Measurements from ENCODE around the gene PLP2. TPM values are rescaled to one million over a fixed set of nuclear protein-coding genes. Genes with fewer than 3 reads are reported as not detected.

The PLP2 gene
- total RNA-seq, 1 experiment from 2014 or later = 293 TPM

- no peak for ATAC-seq
- H3K4me1 ChIP-seq (ENCODE audit: control insufficient read depth, insufficient read depth, low read length) = peaks cover 21% of the 10 kb centered on the region
- no peak for DNase-seq (ENCODE audit: low read depth, low spot score)
- ChIA-PET CTCF (no interaction called here), POLR2A (no interaction called here)
- intact Hi-C loops (cut with micrococcal nuclease; ENCODE audit: unreplicated experiment) = no loop called here
- no peak for TF ChIP-seq SIN3A (IDR thresholded peaks at IDR 0.05; ENCODE audit: borderline replicate concordance, insufficient read depth, low read depth, low read length)
- H3K4me3 ChIP-seq (ENCODE audit: low read depth in 2 of 2, low read length in 2 of 2) = no peak overlapping the region
- no peaks in the 10 kb centered on the region for H3K9me3 ChIP-seq (ENCODE audit: control insufficient read depth, insufficient read depth, low read depth, low read length)
- H3K27me3 ChIP-seq (ENCODE audit: control insufficient read depth, insufficient read depth, low read length) = no peaks in the 10 kb centered on the region
- no TSS peak for BruUV-seq (replicated peaks)
- peak overlapping the region; percentile 94 for H3K27ac ChIP-seq (ENCODE audit: low read length)
- no peaks in the 10 kb centered on the region for H3K36me3 ChIP-seq (ENCODE audit: control insufficient read depth, insufficient read depth, low read length)
- in situ Hi-C loops (cut with HindIII; ENCODE audit: low pct_unique_long_range_greater_than_20kb, low sequenced_read_pairs) = no loop called here
Measured at GRCh38 chrX:49188468-49189076, 16.9 kb downstream of the PLP2 start.

GRCh38 chrX:49189606-49190005, 17.9 kb downstream of the PLP2 start:
- intact Hi-C loops (cut with micrococcal nuclease; ENCODE audit: unreplicated experiment) (loop anchor here (5.0 kb wide), 1 partner anchor 88 kb away; no protein-coding TSS in a partner anchor), in situ Hi-C loops (cut with HindIII; ENCODE audit: low pct_unique_long_range_greater_than_20kb, low sequenced_read_pairs) (no loop called here)
- Histone ChIP-seq H3K4me1 (ENCODE audit: control insufficient read depth, insufficient read depth, low read length) (peaks cover 21% of the 10 kb centered on the region), H3K9me3 (ENCODE audit: control insufficient read depth, insufficient read depth, low read depth, low read length) (no peaks in the 10 kb centered on the region), H3K36me3 (ENCODE audit: control insufficient read depth, insufficient read depth, low read length) (no peaks in the 10 kb centered on the region), H3K27ac (ENCODE audit: low read length) (peak overlapping the region; percentile 84), H3K27me3 (ENCODE audit: control insufficient read depth, insufficient read depth, low read length) (no peaks in the 10 kb centered on the region), H3K4me3 (ENCODE audit: low read depth in 2 of 2, low read length in 2 of 2) (peak overlapping the region; percentile 48 to 63)
- TF ChIP-seq POLR2AphosphoS5 (IDR thresholded peaks at IDR 0.05; ENCODE audit: low read depth, low read length) (no peak), TCF7L2 (IDR thresholded peaks at IDR 0.05; ENCODE audit: low read depth, low read length) (no peak), REST (IDR thresholded peaks at IDR 0.05; ENCODE audit: insufficient read depth in 1 of 2, low read depth in 2 of 2, low read length in 1 of 2) (no peak)
- CTCF ChIA-PET = no interaction called here
- POLR2A ChIA-PET = interaction anchor here (0.5 to 0.6 kb wide), 2 partner anchors 18 to 64 kb away, joined by 4 to 5 read pairs; partner anchors contain the start of gene PLP2
- no peak for DNase-seq (ENCODE audit: low read depth, low spot score)
- ATAC-seq = no peak
- BruUV-seq (replicated peaks) = TSS peak; percentile 74

GRCh38 chrX:49190821-49191573, 19.3 kb downstream of the PLP2 start:
- DNase-seq (ENCODE audit: low read depth, low spot score) (peak; percentile 97), ATAC-seq (peak; percentile 89)
- BruUV-seq (replicated peaks) = no TSS peak
- ChIA-PET POLR2A (interaction anchor here (0.5 to 1.0 kb wide), 7 partner anchors 10 to 1708 kb away, joined by 3 to 5 read pairs (median 4); no protein-coding TSS in a partner anchor), CTCF (interaction anchor here (0.7 to 1.0 kb wide), 2 partner anchors 35 to 506 kb away, joined by 3 read pairs; no protein-coding TSS in a partner anchor)
- Histone ChIP-seq H3K4me1 (ENCODE audit: control insufficient read depth, insufficient read depth, low read length) (peaks cover 21% of the 10 kb centered on the region), H3K4me3 (ENCODE audit: low read depth in 2 of 2, low read length in 2 of 2) (peak overlapping the region; percentile 74 to 75), H3K9me3 (ENCODE audit: control insufficient read depth, insufficient read depth, low read depth, low read length) (no peaks in the 10 kb centered on the region), H3K27ac (ENCODE audit: low read length) (peak overlapping the region; percentile 85), H3K27me3 (ENCODE audit: control insufficient read depth, insufficient read depth, low read length) (no peaks in the 10 kb centered on the region), H3K36me3 (ENCODE audit: control insufficient read depth, insufficient read depth, low read length) (no peaks in the 10 kb centered on the region)
- intact Hi-C loops (cut with micrococcal nuclease; ENCODE audit: unreplicated experiment) (loop anchor here (5.0 kb wide), 1 partner anchor 86 kb away; no protein-coding TSS in a partner anchor), in situ Hi-C loops (cut with HindIII; ENCODE audit: low pct_unique_long_range_greater_than_20kb, low sequenced_read_pairs) (no loop called here)
- TF ChIP-seq TCF7L2 (IDR thresholded peaks at IDR 0.05; ENCODE audit: low read depth, low read length) (peak; percentile 97), CTCF (IDR thresholded peaks at IDR 0.05) (no peak), SIN3A (IDR thresholded peaks at IDR 0.05; ENCODE audit: borderline replicate concordance, insufficient read depth, low read depth, low read length) (0 out of 2 replicates have a peak, but pooled peaks have one; percentile 71), REST (IDR thresholded peaks at IDR 0.05; ENCODE audit: insufficient read depth in 1 of 2, low read depth in 2 of 2, low read length in 1 of 2) (no peak), POLR2AphosphoS5 (IDR thresholded peaks at IDR 0.05; ENCODE audit: low read depth, low read length) (peak; percentile 76)

Data from Panc1 (cell line).